K562 (cell line): ENCODE measurements around the gene PRDM1. TPM values are rescaled to one million over a fixed set of nuclear protein-coding genes. Genes with fewer than 3 reads are reported as not detected.

Experiments used
- ATAC-seq: fragments of 200-7000 bp; cut with Tn5 transposase; 3 replicates; pipeline ENCODE4 v1.9.1; 2020; ENCODE audit warnings: moderate library complexity
- BruUV-seq: library from RNA; stranded (reverse); fragments of 400-500 nt; replicated peaks from 2 replicates; lab custom pipeline; 2021; lab: Mats Ljungman, UMichigan
- CTCF ChIA-PET: fragments of 300-600 bp; formaldehyde crosslinking; extraction: SDS; loops from one replicate; lab custom pipeline; 2021; ENCODE audit warnings: low intra/inter-chr PET ratio; lab: Yijun Ruan, JAX
- POLR2A ChIA-PET: fragments of 300-600, 350-650 bp; sonication (Branson Sonifier 250); formaldehyde crosslinking; extraction: SDS; loops from one replicate; lab custom pipeline; 2021; ENCODE audit warnings: antibody characterized with exemption, inconsistent platforms; lab: Yijun Ruan, JAX
- DNase-seq, 4 experiments: peaks; one replicate each; pipeline versions ENCODE4 v3.0.0 to v3.0.0-alpha.2; 2011 to 2018; ENCODE audit warnings: low spot score in 3 of 4, mixed read lengths in 3 of 4; ENCODE audit errors: extremely low read depth in 1 of 4
- FAIRE-seq: peaks from 2 replicates; lab custom pipeline; 2011; peaks lifted over from hg19 to GRCh38; lab: Jason Lieb, UNC
- H2AFZ ChIP-seq: 2 replicates; pipeline ENCODE4 v1.6.0; 2011; ENCODE audit warnings: low read depth, low read length, control low read depth, inconsistent platforms
- H3K27ac ChIP-seq: fragments of 200-600 bp; 3 replicates; pipeline ENCODE4 v1.8.0; 2011; ENCODE audit warnings: low read depth, mild to moderate bottlenecking, control low read depth, inconsistent platforms, low read length, moderate library complexity, mixed read lengths; ENCODE audit errors: extremely low read depth
- H3K27me3 ChIP-seq, 2 experiments: fragments of 300-600 bp in 1 of 2; 2 replicates in 1 of 2; 3 replicates in 1 of 2; pipeline versions ENCODE4 v1.6.0 to v1.8.0; 2011; ENCODE audit warnings: inconsistent platforms in 2 of 2, low read length in 2 of 2, mild to moderate bottlenecking in 1 of 2, mixed read lengths in 1 of 2, moderate library complexity in 1 of 2; ENCODE audit not compliant: control insufficient read depth in 2 of 2, insufficient read depth in 2 of 2
- H3K36me3 ChIP-seq: fragments of 300-600 bp; 3 replicates; pipeline ENCODE4 v1.8.0; 2011; ENCODE audit warnings: mild to moderate bottlenecking, low read length, inconsistent platforms; ENCODE audit not compliant: control insufficient read depth, insufficient read depth
- H3K4me1 ChIP-seq, 2 experiments: fragments of 200-600 bp in 1 of 2; replicated peaks in 1 of 2; 2 replicates in 1 of 2; 3 replicates in 1 of 2; pipeline versions ENCODE4 v1.5.1 to v1.8.0; 2011; ENCODE audit warnings: inconsistent platforms in 2 of 2, low read length in 2 of 2, mild to moderate bottlenecking in 1 of 2, mixed read lengths in 1 of 2, moderate library complexity in 1 of 2; ENCODE audit not compliant: control insufficient read depth in 2 of 2, insufficient read depth in 2 of 2
- H3K4me2 ChIP-seq: 2 replicates; pipeline ENCODE4 v1.6.1; 2011; ENCODE audit warnings: low read length, control low read depth, inconsistent platforms, mixed read lengths; ENCODE audit not compliant: insufficient read depth
- H3K4me3 ChIP-seq: fragments of 200-600 bp; sonication (generic), shearing (Covaris generic); 2 replicates; pipeline ENCODE4 v1.5.1; 2016; ENCODE audit warnings: control low read depth, inconsistent platforms
- H3K79me2 ChIP-seq: fragments of 200-600 bp; 3 replicates; pipeline ENCODE4 v1.8.0; 2011; ENCODE audit warnings: low read length, inconsistent platforms; ENCODE audit not compliant: control insufficient read depth, insufficient read depth
- H3K9ac ChIP-seq, 2 experiments: 2 replicates each; pipeline versions ENCODE4 v1.6.0 to v1.6.1; 2011; ENCODE audit warnings: low read depth in 2 of 2, low read length in 2 of 2, control low read depth in 1 of 2, inconsistent platforms in 1 of 2, mild to moderate bottlenecking in 1 of 2, mixed read lengths in 1 of 2; ENCODE audit not compliant: insufficient read depth in 1 of 2
- H3K9me1 ChIP-seq: one replicate; pipeline ENCODE4 v1.6.0; 2011; ENCODE audit warnings: inconsistent platforms, mild to moderate bottlenecking, low read length, moderate library complexity; ENCODE audit not compliant: control insufficient read depth, insufficient read depth
- H3K9me3 ChIP-seq: replicated peaks from 2 replicates; pipeline ENCODE4 v1.5.1; 2011; ENCODE audit warnings: low read depth, low read length, inconsistent platforms; ENCODE audit not compliant: control insufficient read depth, insufficient read depth
- H4K20me1 ChIP-seq: replicated peaks from 2 replicates; pipeline ENCODE4 v1.6.1; 2011; ENCODE audit warnings: low read length, inconsistent platforms, mixed read lengths; ENCODE audit not compliant: control insufficient read depth, insufficient read depth
- ATF4 ChIP-seq: fragments of 450-650 bp; formaldehyde crosslinking; IDR thresholded peaks from 2 replicates; pipeline ENCODE4 v1.4.0; 2022; ENCODE audit warnings: mild to moderate bottlenecking, moderate library complexity
- BCOR ChIP-seq: fragments of 450-650 bp; IDR thresholded peaks from 2 replicates; pipeline ENCODE4 v1.6.1; 2016
- BHLHE40 ChIP-seq: IDR thresholded peaks from 2 replicates; pipeline ENCODE4 v1.6.1; 2011; ENCODE audit warnings: low read length, improper control_type of control experiment
- CTCFL ChIP-seq: IDR thresholded peaks from 2 replicates; pipeline ENCODE4 v1.6.1; 2011; ENCODE audit warnings: borderline replicate concordance, low read depth, mild to moderate bottlenecking, moderate library complexity, low read length; ENCODE audit not compliant: insufficient read depth, poor library complexity, severe bottlenecking
- GABPB1 ChIP-seq: sonication (generic); formaldehyde crosslinking; IDR thresholded peaks from 2 replicates; pipeline ENCODE4 v1.8.0; 2022; ENCODE audit warnings: mild to moderate bottlenecking, missing genetic modification reagents
- HDGF ChIP-seq: fragments of 450-650 bp; IDR thresholded peaks from 2 replicates; pipeline ENCODE4 v1.6.1; 2016
- HMG20B ChIP-seq: fragments of 250-450 bp; sonication (Bioruptor Pico); IDR thresholded peaks from 2 replicates; pipeline ENCODE4 v1.5.0; 2021; ENCODE audit warnings: mild to moderate bottlenecking
- KAT8 ChIP-seq: fragments of 450-650 bp; IDR thresholded peaks from 2 replicates; pipeline ENCODE4 v1.6.1; 2016; ENCODE audit warnings: low read depth, mild to moderate bottlenecking
- MEF2A ChIP-seq: IDR thresholded peaks from 2 replicates; pipeline ENCODE4 v1.6.1; 2011; ENCODE audit warnings: low read depth, mild to moderate bottlenecking, low read length, moderate library complexity; ENCODE audit not compliant: control insufficient read depth
- MTA1 ChIP-seq: fragments of 450-650 bp; IDR thresholded peaks from 2 replicates; pipeline ENCODE4 v1.6.1; 2017; ENCODE audit warnings: borderline replicate concordance
- POLR2A ChIP-seq: fragments of 450-650 bp; conservative IDR thresholded peaks from 2 replicates; pipeline ENCODE4 v1.6.1; 2016
- RBM34 ChIP-seq: fragments of 200-400 bp; formaldehyde crosslinking; IDR thresholded peaks from 2 replicates; pipeline ENCODE4 v1.6.1; 2018; ENCODE audit warnings: low read length, borderline replicate concordance; ENCODE audit not compliant: insufficient read depth
- SMARCA4 ChIP-seq: fragments of 450-650 bp; IDR thresholded peaks from 2 replicates; pipeline ENCODE4 v1.6.1; 2016
- SNIP1 ChIP-seq: fragments of 450-650 bp; IDR thresholded peaks from 2 replicates; pipeline ENCODE4 v1.7.1; 2017; ENCODE audit warnings: low read depth, mild to moderate bottlenecking
- TARDBP ChIP-seq: fragments of 450-650 bp; IDR thresholded peaks from 2 replicates; pipeline ENCODE4 v1.6.1; 2016
- ZBTB11 ChIP-seq, 3 experiments: fragments of 200-800 bp in 1 of 3; fragments of 250-450 bp in 1 of 3; fragments of 450-650 bp in 1 of 3; sonication (Bioruptor Pico) in 1 of 3; sonication (Bioruptor generic) in 1 of 3; formaldehyde crosslinking in 1 of 3; IDR thresholded peaks; 2 replicates each; pipeline versions ENCODE4 v1.6.1 to v1.8.0; 2016 to 2022; ENCODE audit warnings: mild to moderate bottlenecking in 2 of 3, missing genetic modification characterization in 2 of 3, missing compliant biosample characterization in 1 of 3, moderate library complexity in 1 of 3
- WGBS: fragments of 100-300 bp; shearing (Covaris generic); methylation state at CpG from one replicate; pipeline ENCODE4 v1.1.6; 2016; ENCODE audit warnings: low coverage, mixed read lengths; ENCODE audit not compliant: insufficient coverage; ENCODE audit errors: missing lambda C conversion rate; 5-methylcytosine and 5-hydroxymethylcytosine counted together
- in situ Hi-C: fragments of 300-500 bp; cut with MboI; formaldehyde crosslinking; loops from 4 replicates; pipeline ENCODE4 v1.15.0; 2018; ENCODE audit warnings: inconsistent platforms, mixed read lengths
- intact Hi-C: fragments of 100-400 bp; cut with micrococcal nuclease; formaldehyde crosslinking; loops from 2 replicates; pipeline ENCODE4 v1.14.2; 2022
- polyA plus RNA-seq, 8 experiments: library from polyadenylated mRNA; depleted of rRNA in 4 of 8; stranded (reverse) in 5 of 8; unstranded in 3 of 8; fragments of >200 nt; fragmentation: Nextera tagmentation in 2 of 8; fragmentation: Illumina TruSeq in 1 of 8; extraction: Ambion mirVana in 2 of 8; extraction: Trizol in 1 of 8; gene quantifications; 2 replicates each; pipeline versions ENCODE4 v1.2.1 to v1.2.3, GENCODE V29; 2011 to 2014; ENCODE audit warnings: inconsistent platforms in 1 of 8, missing spikeins in 1 of 8
- total RNA-seq, 7 experiments: library from RNA; depleted of rRNA in 6 of 7; stranded (reverse); fragments of >200 nt in 6 of 7; fragmentation: Illumina TruSeq in 2 of 7; extraction: Trizol in 2 of 7; gene quantifications; 2 replicates each; pipeline versions ENCODE4 v1.2.1 to v1.2.3, GENCODE V29; 2011 to 2021; ENCODE audit warnings: low replicate concordance in 1 of 7

PRDM1 gene
- total and polyA plus RNA-seq, 9 of the 15 experiments (the other 6 are each of a cell fraction or from before 2014, with no cell fraction given): 0.09 to 0.89 (median 0.27) TPM

GRCh38 chr6:106105493-106105892, 19.4 kb downstream of the PRDM1 start (continued):
- no peak for TF ChIP-seq ZBTB11 (CRISPR knock-in tag; IDR thresholded peaks at IDR 0.05)

GRCh38 chr6:106106276-106107042, 20.3 kb downstream of the PRDM1 start:
- no peak overlapping the region for H3K27ac ChIP-seq
- 66% methylated on average over 12 of the region's 12 CpGs for WGBS
- TF ChIP-seq BHLHE40: no peak
- TF ChIP-seq MTA1: no peak
- TF ChIP-seq BCOR: no peak
- TF ChIP-seq ATF4 (CRISPR knock-in tag): no peak
- no peak for TF ChIP-seq SMARCA4
- no peak for TF ChIP-seq CTCFL
- TF ChIP-seq MEF2A: no peak
- no peak for TF ChIP-seq GABPB1 (CRISPR knock-in tag)
- TF ChIP-seq POLR2A: no peak
- no peak for TF ChIP-seq HMG20B (CRISPR knock-in tag)
- no peak for TF ChIP-seq HDGF
- TF ChIP-seq RBM34: no peak
- TF ChIP-seq SNIP1: no peak
- no peak for TF ChIP-seq TARDBP
- TF ChIP-seq KAT8: no peak

More at GRCh38 chr6:106106276-106107042, 20.3 kb downstream of the PRDM1 start:
- H3K79me2 ChIP-seq: no peaks in the 10 kb centered on the region
- no peaks in the 10 kb centered on the region for H3K9me3 ChIP-seq
- intact Hi-C loops (no loop called here), in situ Hi-C loops (no loop called here)
- FAIRE-seq: no peak
- H4K20me1 ChIP-seq: no peaks in the 10 kb centered on the region
- H3K9ac ChIP-seq: no peak overlapping the region
- CTCF ChIA-PET: no interaction called here
- H3K4me2 ChIP-seq: no peak overlapping the region
- DNase-seq: no peak
- POLR2A ChIA-PET: no interaction called here
- no peaks in the 10 kb centered on the region for H3K36me3 ChIP-seq
- H3K9me1 ChIP-seq: no peaks in the 10 kb centered on the region
- no peak for ATAC-seq
- H3K4me1 ChIP-seq: peaks cover 14 to 50% of the 10 kb centered on the region in 2 experiments; a peak in 4 of 5 replicates
- no peak overlapping the region for H3K4me3 ChIP-seq
- no peaks in the 10 kb centered on the region for H3K27me3 ChIP-seq
- H2AFZ ChIP-seq: no peak overlapping the region
- BruUV-seq: no TSS peak
